SK-N-SH (cell line): ENCODE results near the gene POLR2B. TPM values are rescaled to one million over a fixed set of nuclear protein-coding genes. Genes with fewer than 3 reads are reported as not detected.

Experiments
- CTCF ChIA-PET: fragments of 300-600, 350-600 bp; formaldehyde crosslinking; extraction: SDS; loops from one replicate; lab custom pipeline; 2021; lab: Yijun Ruan, JAX
- POLR2A ChIA-PET: fragments of 350-600 bp; sonication (Branson Sonifier 250); formaldehyde crosslinking; extraction: SDS; loops from one replicate; lab custom pipeline; 2020; ENCODE audit warnings: antibody characterized with exemption, inconsistent platforms; lab: Yijun Ruan, JAX
- DNase-seq: peaks from one replicate; pipeline ENCODE4 v3.0.0; 2012
- H2AFZ ChIP-seq: fragments of 200-600 bp; sonication (generic); 2 replicates; pipeline ENCODE4 v1.8.1; 2016; ENCODE audit warnings: antibody characterized with exemption, mild to moderate bottlenecking, low read depth
- H3F3A ChIP-seq: fragments of 200-600 bp; sonication (generic); replicated peaks from 2 replicates; pipeline ENCODE3; 2016; ENCODE audit warnings: antibody characterized with exemption, mild to moderate bottlenecking; ENCODE audit not compliant: insufficient read depth
- H3K27ac ChIP-seq, 2 experiments: fragments of 200-500 bp in 1 of 2; fragments of 200-600 bp in 1 of 2; sonication (Bioruptor generic) in 1 of 2; sonication (generic), shearing (Covaris generic) in 1 of 2; 2 replicates each; pipeline versions ENCODE4 v1.5.1 to v1.6.1; 2014 to 2016; ENCODE audit warnings: low read depth in 2 of 2, inconsistent platforms in 1 of 2, low read length in 1 of 2, mild to moderate bottlenecking in 1 of 2, mixed read lengths in 1 of 2
- H3K27me3 ChIP-seq: fragments of 200-600 bp; sonication (generic), shearing (Covaris generic); 2 replicates; pipeline ENCODE4 v1.6.1; 2016; ENCODE audit warnings: mixed run types; ENCODE audit not compliant: insufficient read depth
- H3K36me3 ChIP-seq, 2 experiments: fragments of 200-500 bp in 1 of 2; fragments of 200-600 bp in 1 of 2; sonication (Bioruptor generic) in 1 of 2; sonication (generic) in 1 of 2; replicated peaks in 1 of 2; 2 replicates each; pipeline versions ENCODE3 to v1.5.1; 2014 to 2016; ENCODE audit warnings: low read length in 1 of 2, mild to moderate bottlenecking in 1 of 2; ENCODE audit not compliant: insufficient read depth in 2 of 2, control insufficient read depth in 1 of 2
- H3K4me1 ChIP-seq, 2 experiments: fragments of 200-500 bp in 1 of 2; fragments of 200-600 bp in 1 of 2; sonication (Bioruptor generic) in 1 of 2; sonication (generic), shearing (Covaris generic) in 1 of 2; 2 replicates each; pipeline versions ENCODE4 v1.5.1 to v1.6.1; 2014 to 2016; ENCODE audit warnings: low read depth in 1 of 2, low read length in 1 of 2, mixed run types in 1 of 2; ENCODE audit not compliant: insufficient read depth in 2 of 2, control insufficient read depth in 1 of 2
- H3K4me2 ChIP-seq: fragments of 200-600 bp; sonication (generic), shearing (Covaris generic); 2 replicates; pipeline ENCODE4 v1.6.1; 2017; ENCODE audit warnings: mixed run types
- H3K4me3 ChIP-seq, 2 experiments: fragments of 200-500 bp in 1 of 2; fragments of 200-600 bp in 1 of 2; sonication (Bioruptor generic) in 1 of 2; sonication (generic), shearing (Covaris generic) in 1 of 2; 2 replicates each; pipeline versions ENCODE4 v1.5.1 to v1.8.1; 2014 to 2016; ENCODE audit warnings: low read depth in 2 of 2, inconsistent platforms in 1 of 2, low read length in 1 of 2, mild to moderate bottlenecking in 1 of 2, mixed read lengths in 1 of 2, moderate library complexity in 1 of 2
- H3K79me2 ChIP-seq: fragments of 200-600 bp; sonication (generic); 2 replicates; pipeline ENCODE4 v1.8.1; 2017; ENCODE audit warnings: mild to moderate bottlenecking; ENCODE audit not compliant: insufficient read depth
- H3K9ac ChIP-seq: fragments of 200-600 bp; sonication (generic); 2 replicates; pipeline ENCODE4 v1.6.1; 2017; ENCODE audit warnings: mixed run types
- H3K9me2 ChIP-seq: fragments of 200-600 bp; sonication (generic); 2 replicates; pipeline ENCODE4 v1.6.1; 2017; ENCODE audit warnings: mixed run types
- H3K9me3 ChIP-seq: fragments of 200-600 bp; sonication (generic); 2 replicates; pipeline ENCODE4 v1.6.1; 2017; ENCODE audit warnings: mixed run types, mild to moderate bottlenecking, moderate library complexity
- H4K20me1 ChIP-seq: fragments of 200-600 bp; sonication (generic); 2 replicates; pipeline ENCODE4 v1.6.1; 2017; ENCODE audit warnings: mild to moderate bottlenecking, mixed run types; ENCODE audit not compliant: insufficient read depth
- CHD2 ChIP-seq: fragments of 150-350 bp; IDR thresholded peaks from 2 replicates; pipeline ENCODE4 v1.6.1; 2018; ENCODE audit warnings: low read length; ENCODE audit not compliant: partially characterized antibody
- ELF1 ChIP-seq: IDR thresholded peaks from 2 replicates; pipeline ENCODE4 v1.4.0; 2012
- FOXM1 ChIP-seq: IDR thresholded peaks from 2 replicates; pipeline ENCODE4 v1.4.0; 2012; ENCODE audit warnings: low read depth, mild to moderate bottlenecking
- GABPA ChIP-seq: IDR thresholded peaks from 2 replicates; pipeline ENCODE4 v1.4.0; 2012; ENCODE audit warnings: low read depth, mild to moderate bottlenecking
- GATA2 ChIP-seq: sonication (generic); formaldehyde crosslinking; IDR thresholded peaks from 2 replicates; pipeline ENCODE4 v1.5.0; 2020; ENCODE audit warnings: mild to moderate bottlenecking, missing genetic modification reagents
- JUND ChIP-seq: IDR thresholded peaks from 2 replicates; pipeline ENCODE4 v1.4.0; 2012
- MEF2A ChIP-seq: IDR thresholded peaks from 2 replicates; pipeline ENCODE4 v1.4.0; 2012; ENCODE audit warnings: low read depth, borderline replicate concordance
- MXI1 ChIP-seq: IDR thresholded peaks from 2 replicates; pipeline ENCODE4 v1.6.1; 2012; ENCODE audit warnings: mild to moderate bottlenecking, low read depth, low read length, improper control_type of control experiment
- NRF1 ChIP-seq: IDR thresholded peaks from 2 replicates; pipeline ENCODE4 v1.6.1; 2012; ENCODE audit warnings: low read depth, mild to moderate bottlenecking, low read length
- POLR2AphosphoS5 ChIP-seq: IDR thresholded peaks from 2 replicates; pipeline ENCODE4 v1.6.1; 2012; ENCODE audit warnings: low read depth, low read length
- RCOR1 ChIP-seq: fragments of 150-350 bp; IDR thresholded peaks from 2 replicates; pipeline ENCODE4 v1.6.1; 2017; ENCODE audit warnings: antibody characterized with exemption, low read length
- REST ChIP-seq: IDR thresholded peaks from 2 replicates; pipeline ENCODE4 v1.6.1; 2012; ENCODE audit warnings: mild to moderate bottlenecking, low read depth, low read length, moderate library complexity
- SMC3 ChIP-seq: IDR thresholded peaks from 2 replicates; pipeline ENCODE4 v1.6.1; 2012; ENCODE audit warnings: low read depth, low read length, improper control_type of control experiment
- TAF1 ChIP-seq: IDR thresholded peaks from 2 replicates; pipeline ENCODE4 v1.6.1; 2012; ENCODE audit warnings: low read depth, mild to moderate bottlenecking, low read length, moderate library complexity, borderline replicate concordance
- USF2 ChIP-seq: fragments of 150-350 bp; IDR thresholded peaks from 2 replicates; pipeline ENCODE4 v1.6.1; 2017; ENCODE audit warnings: antibody characterized with exemption, low read length, low read depth, borderline replicate concordance
- YY1 ChIP-seq: IDR thresholded peaks from 2 replicates; pipeline ENCODE4 v1.4.0; 2012; ENCODE audit warnings: low read depth, mild to moderate bottlenecking
- WGBS: methylation state at CpG from one replicate; pipeline ENCODE4 v1.1.6; 2017; ENCODE audit warnings: low lambda C conversion rate; 5-methylcytosine and 5-hydroxymethylcytosine counted together
- polyA plus RNA-seq, 3 experiments: library from polyadenylated mRNA; depleted of rRNA; stranded (reverse); fragments of >200 nt; gene quantifications; 2 replicates each; pipeline ENCODE4 v1.2.3, GENCODE V29; 2012
- TF ChIP-seq, protein P1 (sequence below): IDR thresholded peaks from 2 replicates; pipeline ENCODE4 v1.4.0; 2012; ENCODE audit warnings: low read depth
- TF ChIP-seq, protein P2 (sequence below): IDR thresholded peaks from 2 replicates; pipeline ENCODE4 v1.4.0; 2012; ENCODE audit warnings: low read depth, borderline replicate concordance
- TF ChIP-seq, protein P3 (sequence below): fragments of 150-350 bp; IDR thresholded peaks from 2 replicates; pipeline ENCODE4 v1.6.1; 2016; ENCODE audit warnings: mild to moderate bottlenecking, low read depth, low read length

Gene POLR2B
- polyA plus RNA-seq (2012; rRNA removed) = 58.5 and 71.5 TPM in 2 replicates
- polyA plus RNA-seq (2012; cell fraction: cytosol; rRNA removed) = 74.7 and 92.0 TPM in 2 replicates
- polyA plus RNA-seq (2012; cell fraction: nucleus; rRNA removed) = 64.3 and 130 TPM in 2 replicates

GRCh38 chr4:56978750-56979303 lies at the start of gene POLR2B:
TSS of gene POLR2B (plus strand) at chr4:56978896. CDS start at chr4:56978986, 90 bp downstream.
- WGBS = 2% methylated on average over 29 of the region's 37 CpGs
- ChIA-PET POLR2A (interaction anchor here (0.9 to 1.7 kb wide), 2 partner anchors 70 to 71 kb away, joined by 3 to 5 read pairs; partner anchors contain the start of gene REST), CTCF (interaction anchor here (0.7 to 1.9 kb wide), 5 partner anchors 17 to 179 kb away, joined by 3 to 5 read pairs (median 3); no protein-coding TSS in a partner anchor)
- TF ChIP-seq MEF2A (no peak), SMC3 (no peak), FOXM1 (no peak), JUND (no peak; the same call in 1 of the 2 replicates), RCOR1 (0 out of 2 replicates have a peak, but pooled peaks have one; percentile 32), ELF1 (peak; percentile 87), CHD2 (peak; percentile 68), REST (peak; percentile 43; the same call in 1 of the 2 replicates), GABPA (peak; percentile 66), MXI1 (peak; percentile 88; the same call in 1 of the 2 replicates), POLR2AphosphoS5 (peak; percentile 94), NRF1 (peak; percentile 59; the same call in 1 of the 2 replicates), YY1 (0 out of 2 replicates have a peak, but pooled peaks have one; percentile 20), TAF1 (peak; percentile 73; the same call in 1 of the 2 replicates), GATA2 (CRISPR knock-in tag) (no peak), USF2 (no peak)
- TF ChIP-seq, protein P1, sequence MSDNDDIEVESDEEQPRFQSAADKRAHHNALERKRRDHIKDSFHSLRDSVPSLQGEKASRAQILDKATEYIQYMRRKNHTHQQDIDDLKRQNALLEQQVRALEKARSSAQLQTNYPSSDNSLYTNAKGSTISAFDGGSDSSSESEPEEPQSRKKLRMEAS = peak; percentile 79
- TF ChIP-seq, protein P2, sequence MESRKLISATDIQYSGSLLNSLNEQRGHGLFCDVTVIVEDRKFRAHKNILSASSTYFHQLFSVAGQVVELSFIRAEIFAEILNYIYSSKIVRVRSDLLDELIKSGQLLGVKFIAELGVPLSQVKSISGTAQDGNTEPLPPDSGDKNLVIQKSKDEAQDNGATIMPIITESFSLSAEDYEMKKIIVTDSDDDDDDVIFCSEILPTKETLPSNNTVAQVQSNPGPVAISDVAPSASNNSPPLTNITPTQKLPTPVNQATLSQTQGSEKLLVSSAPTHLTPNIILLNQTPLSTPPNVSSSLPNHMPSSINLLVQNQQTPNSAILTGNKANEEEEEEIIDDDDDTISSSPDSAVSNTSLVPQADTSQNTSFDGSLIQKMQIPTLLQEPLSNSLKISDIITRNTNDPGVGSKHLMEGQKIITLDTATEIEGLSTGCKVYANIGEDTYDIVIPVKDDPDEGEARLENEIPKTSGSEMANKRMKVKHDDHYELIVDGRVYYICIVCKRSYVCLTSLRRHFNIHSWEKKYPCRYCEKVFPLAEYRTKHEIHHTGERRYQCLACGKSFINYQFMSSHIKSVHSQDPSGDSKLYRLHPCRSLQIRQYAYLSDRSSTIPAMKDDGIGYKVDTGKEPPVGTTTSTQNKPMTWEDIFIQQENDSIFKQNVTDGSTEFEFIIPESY = peak; percentile 76; the same call in 1 of the 2 replicates
- TF ChIP-seq, protein P3, sequence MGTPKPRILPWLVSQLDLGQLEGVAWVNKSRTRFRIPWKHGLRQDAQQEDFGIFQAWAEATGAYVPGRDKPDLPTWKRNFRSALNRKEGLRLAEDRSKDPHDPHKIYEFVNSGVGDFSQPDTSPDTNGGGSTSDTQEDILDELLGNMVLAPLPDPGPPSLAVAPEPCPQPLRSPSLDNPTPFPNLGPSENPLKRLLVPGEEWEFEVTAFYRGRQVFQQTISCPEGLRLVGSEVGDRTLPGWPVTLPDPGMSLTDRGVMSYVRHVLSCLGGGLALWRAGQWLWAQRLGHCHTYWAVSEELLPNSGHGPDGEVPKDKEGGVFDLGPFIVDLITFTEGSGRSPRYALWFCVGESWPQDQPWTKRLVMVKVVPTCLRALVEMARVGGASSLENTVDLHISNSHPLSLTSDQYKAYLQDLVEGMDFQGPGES = no peak
- Histone ChIP-seq H3K9ac (peak within 1 kb of the TSS; percentile 90), H3K4me3 (peak within 1 kb of the TSS; percentile 78 to 99), H3K9me2 (no peaks in the 10 kb centered on the region), H3K36me3 (peaks cover 5 to 26% of the 10 kb centered on the region in 2 experiments), H4K20me1 (peaks cover 52% of the 10 kb centered on the region), H3K27me3 (no peaks in the 10 kb centered on the region), H3F3A (peaks cover 19% of the 10 kb centered on the region), H3K4me2 (peak within 1 kb of the TSS; percentile 92), H3K27ac (peak within 1 kb of the TSS; percentile 86 to 94), H3K9me3 (no peaks in the 10 kb centered on the region), H3K4me1 (peaks cover 9 to 10% of the 10 kb centered on the region in 2 experiments), H2AFZ (peak within 1 kb of the TSS; percentile 97), H3K79me2 (peaks cover 90% of the 10 kb centered on the region)
- DNase-seq = peak; percentile 90
